KMS-11 (cell line): ENCODE measurements around the gene SF3B1.
"Not testable (repeated sequence)": the region's sequence is repeated elsewhere in the genome, so short reads cannot be mapped to it uniquely, and the experiment has no call there.

Experiments used
- H2AFZ ChIP-seq: fragments of 200-600 bp; sonication (generic); 2 replicates; pipeline ENCODE4 v1.6.1; 2016; ENCODE audit warnings: antibody characterized with exemption, mixed run types, low read depth
- H3K27ac ChIP-seq: fragments of 200-600 bp; sonication (generic); 2 replicates; pipeline ENCODE4 v1.6.1; 2016; ENCODE audit warnings: mild to moderate bottlenecking, mixed run types
- H3K27me3 ChIP-seq: fragments of 200-600 bp; sonication (generic); 2 replicates; pipeline ENCODE4 v1.6.1; 2017; ENCODE audit warnings: mild to moderate bottlenecking, low read depth, mixed run types, moderate library complexity; ENCODE audit not compliant: insufficient read depth
- H3K36me3 ChIP-seq: fragments of 200-600 bp; sonication (generic); 2 replicates; pipeline ENCODE4 v1.6.1; 2017; ENCODE audit warnings: mild to moderate bottlenecking, mixed run types; ENCODE audit not compliant: insufficient read depth
- H3K4me1 ChIP-seq: fragments of 200-600 bp; sonication (generic); 2 replicates; pipeline ENCODE4 v1.6.1; 2016; ENCODE audit warnings: mild to moderate bottlenecking, low read depth, mixed run types; ENCODE audit not compliant: poor library complexity, severe bottlenecking
- H3K4me2 ChIP-seq: fragments of 200-600 bp; sonication (generic); 2 replicates; pipeline ENCODE4 v1.7.0; 2016; ENCODE audit warnings: mild to moderate bottlenecking, mixed run types
- H3K4me3 ChIP-seq: fragments of 200-600 bp; sonication (generic); IDR thresholded peaks from 2 replicates; pipeline ENCODE4 v1.6.1; 2017; ENCODE audit warnings: low read depth, low read length, mixed read lengths; ENCODE audit not compliant: insufficient read depth
- H3K79me2 ChIP-seq: fragments of 200-600 bp; sonication (generic); 2 replicates; pipeline ENCODE4 v1.6.1; 2016; ENCODE audit warnings: low read depth, mixed run types; ENCODE audit not compliant: insufficient read depth
- H3K9ac ChIP-seq: fragments of 200-600 bp; sonication (generic); 2 replicates; pipeline ENCODE4 v1.6.1; 2016; ENCODE audit warnings: mild to moderate bottlenecking, mixed run types
- H4K20me1 ChIP-seq: fragments of 200-600 bp; sonication (generic); 2 replicates; pipeline ENCODE4 v1.6.1; 2016; ENCODE audit warnings: mild to moderate bottlenecking, mixed run types; ENCODE audit not compliant: insufficient read depth
- CTCF ChIP-seq: fragments of 200-600 bp; sonication (generic); conservative IDR thresholded peaks from 2 replicates; pipeline ENCODE4 v1.6.1; 2017; ENCODE audit warnings: low read depth, mild to moderate bottlenecking, antibody characterized with exemption, low read length, moderate library complexity, mixed read lengths

The SF3B1 gene

GRCh38 chr2:197442857-197443256, 8.0 kb upstream of the SF3B1 start:
- H3K27ac ChIP-seq, result no peak overlapping the region
- no peaks in the 10 kb centered on the region for H4K20me1 ChIP-seq
- no peak overlapping the region for H3K4me2 ChIP-seq
- H3K27me3 ChIP-seq, result no peaks in the 10 kb centered on the region
- H2AFZ ChIP-seq, result no peak overlapping the region
- no peaks in the 10 kb centered on the region for H3K36me3 ChIP-seq
- no peaks in the 10 kb centered on the region for H3K4me1 ChIP-seq
- TF ChIP-seq CTCF, result no peak
- no peak overlapping the region for H3K9ac ChIP-seq
- no peaks in the 10 kb centered on the region for H3K79me2 ChIP-seq
- H3K4me3 ChIP-seq, result no peak overlapping the region

GRCh38 chr2:197437380-197437779, 2.6 kb upstream of the SF3B1 start:
- no peak overlapping the region for H3K4me2 ChIP-seq
- H3K4me3 ChIP-seq, result no peak overlapping the region
- H3K36me3 ChIP-seq, result no peaks in the 10 kb centered on the region
- no peaks in the 10 kb centered on the region for H3K27me3 ChIP-seq
- peaks cover 29% of the 10 kb centered on the region for H3K79me2 ChIP-seq
- no peak overlapping the region for H2AFZ ChIP-seq
- TF ChIP-seq CTCF, result no peak
- H4K20me1 ChIP-seq, result no peaks in the 10 kb centered on the region
- H3K4me1 ChIP-seq, result peaks cover 22% of the 10 kb centered on the region
- no peak overlapping the region for H3K9ac ChIP-seq
- no peak overlapping the region for H3K27ac ChIP-seq

GRCh38 chr2:197435598-197436420, 981 bp upstream of the SF3B1 start:
- TF ChIP-seq CTCF, result no peak
- Histone ChIP-seq H2AFZ (peak overlapping the region; percentile 95), H4K20me1 (peaks cover 11% of the 10 kb centered on the region), H3K27ac (peak overlapping the region; percentile 95), H3K4me3 (peak overlapping the region; percentile 56), H3K9ac (peak overlapping the region; percentile 98), H3K36me3 (no peaks in the 10 kb centered on the region), H3K79me2 (peaks cover 45% of the 10 kb centered on the region), H3K27me3 (no peaks in the 10 kb centered on the region), H3K4me1 (peaks cover 35% of the 10 kb centered on the region), H3K4me2 (peak overlapping the region; percentile 73)

- Histone ChIP-seq H3K4me2 (peak overlapping the region; percentile 97), H3K27ac (peak overlapping the region; percentile 95), H3K27me3 (no peaks in the 10 kb centered on the region), H3K79me2 (peaks cover 64% of the 10 kb centered on the region), H3K9ac (peak overlapping the region; percentile 98), H3K36me3 (0 out of 2 replicates have a peak, but pooled peaks cover 1% of the 10 kb centered on the region), H3K4me3 (no peak overlapping the region), H2AFZ (peak overlapping the region; percentile 95), H3K4me1 (peaks cover 52% of the 10 kb centered on the region), H4K20me1 (peaks cover 30% of the 10 kb centered on the region)
- no peak for TF ChIP-seq CTCF
Measured at GRCh38 chr2:197433780-197434438, 919 bp downstream of the SF3B1 start.

GRCh38 chr2:197432527-197432926, 2.3 kb downstream of the SF3B1 start:
- H3K79me2 ChIP-seq, result peaks cover 78% of the 10 kb centered on the region
- H3K4me3 ChIP-seq, H3K27me3 ChIP-seq, H2AFZ ChIP-seq, H3K36me3 ChIP-seq, H3K27ac ChIP-seq, H3K9ac ChIP-seq: not testable (repeated sequence)
- peak overlapping the region; percentile 97 for H3K4me2 ChIP-seq
- H3K4me1 ChIP-seq, result peaks cover 65% of the 10 kb centered on the region
- H4K20me1 ChIP-seq, result peaks cover 42% of the 10 kb centered on the region
